Ecto neural progenitor cell (in vitro differentiated cells): ENCODE results near the gene KIF26B.
"Not testable (repeated sequence)": the region's sequence is repeated elsewhere in the genome, so short reads cannot be mapped to it uniquely, and the experiment has no call there.

ENCODE experiments used
- DNase-seq: peaks from one replicate; pipeline ENCODE4 v3.0.0-alpha.2; 2018; ENCODE audit warnings: low spot score

KIF26B gene

DNA sequence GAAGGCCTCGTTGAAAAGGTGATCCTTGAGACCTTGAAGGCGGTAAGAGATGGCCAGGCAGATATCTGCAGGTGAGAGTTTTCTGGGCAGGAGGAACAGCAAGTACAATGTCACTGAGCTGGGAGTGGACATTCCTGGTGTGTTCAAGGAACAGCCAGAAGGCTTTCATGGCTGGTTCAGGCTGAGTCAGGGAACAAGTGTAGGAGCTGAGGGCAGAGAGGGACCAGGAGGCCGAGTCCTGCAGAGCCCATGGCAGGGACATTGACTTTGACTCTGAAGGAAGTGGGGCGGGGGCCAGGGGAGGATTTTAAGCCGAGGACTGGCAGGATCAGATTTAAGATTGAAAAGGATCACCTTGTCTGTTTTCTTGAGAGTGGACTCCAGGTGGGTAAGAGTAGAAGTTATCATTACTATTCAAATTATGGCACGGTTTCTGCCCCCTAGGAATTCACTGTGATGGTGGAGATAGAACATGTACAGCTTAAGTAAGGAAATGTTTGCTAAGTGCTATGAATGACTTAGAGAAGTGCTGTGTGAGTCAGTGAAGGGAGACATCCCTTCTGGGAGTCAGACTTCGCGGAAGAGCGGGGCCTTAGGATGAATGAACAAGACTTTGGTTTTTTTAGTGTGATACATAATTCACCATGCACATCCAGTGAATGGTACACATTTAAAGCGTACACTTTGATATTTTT, 202.3 kb downstream of the KIF26B start:
- DNase-seq = no peak

DNA sequence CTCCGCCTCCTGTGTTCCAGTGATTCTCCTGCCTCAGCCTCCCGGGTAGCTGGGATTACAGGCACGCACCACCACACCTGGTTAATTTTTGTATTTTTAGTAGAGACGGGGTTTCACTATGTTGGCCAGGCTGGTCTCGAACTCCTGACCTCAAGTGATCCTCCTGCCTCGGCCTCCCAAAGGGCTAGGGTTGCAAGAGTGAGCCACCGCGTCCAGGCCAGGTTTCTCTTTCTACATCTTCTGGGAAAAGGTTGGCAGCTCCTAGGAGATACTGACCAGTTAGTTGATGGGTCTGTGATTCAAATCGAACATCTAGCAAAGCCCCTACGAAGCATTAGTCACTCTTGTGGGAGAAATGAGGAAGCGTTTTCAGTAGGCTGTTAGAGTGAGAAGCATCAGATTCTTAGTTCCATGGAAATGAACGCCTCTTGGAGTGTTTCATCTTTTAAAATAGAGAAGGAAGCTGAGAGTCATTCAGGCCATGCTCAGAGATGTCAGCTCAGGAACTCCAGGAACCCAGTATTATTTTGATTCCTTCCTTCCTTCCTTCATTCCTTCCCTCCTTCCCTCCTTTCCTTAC, 204.4 kb downstream of the KIF26B start:
- DNase-seq = not testable (repeated sequence)

DNA sequence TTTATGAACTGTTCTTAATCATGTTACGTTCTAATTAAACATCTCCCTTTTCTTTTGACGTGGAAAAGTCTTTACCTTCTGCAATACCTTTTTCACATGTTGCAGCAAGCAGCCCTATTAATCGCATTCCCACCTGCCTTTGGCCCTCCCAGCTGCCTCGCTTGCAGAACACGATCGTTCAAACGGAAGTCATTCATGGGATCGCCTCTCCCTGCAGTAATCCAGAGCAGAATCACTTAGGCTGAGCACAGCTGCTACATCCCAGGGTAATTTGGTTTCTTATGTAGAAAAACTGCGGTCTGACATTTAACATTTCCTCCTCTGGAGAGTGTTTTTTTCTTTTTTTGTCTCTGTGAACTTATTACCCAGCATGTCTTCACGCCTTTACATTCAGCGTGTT, 206.3 kb downstream of the KIF26B start:
- no peak for DNase-seq

DNA sequence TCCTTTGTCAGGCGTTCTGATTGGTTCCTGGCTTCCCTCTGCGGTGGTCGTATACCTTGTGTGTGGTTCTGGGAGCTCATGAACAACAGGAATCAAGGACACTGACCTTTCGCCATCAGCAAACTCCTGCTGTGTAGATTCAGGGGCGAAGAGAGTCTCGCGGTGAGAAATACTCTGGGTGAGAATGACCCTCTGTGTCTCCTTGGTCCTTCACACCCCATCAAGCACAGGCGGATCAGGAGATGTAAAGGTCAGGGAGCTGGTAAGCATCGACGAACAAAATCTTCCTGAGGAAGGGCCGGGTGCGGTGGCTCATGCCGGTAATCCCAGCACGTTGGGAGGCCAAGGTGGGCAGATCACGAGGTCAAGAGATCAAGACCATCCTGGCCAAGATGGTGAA, 207.2 kb downstream of the KIF26B start:
- no peak for DNase-seq

DNA sequence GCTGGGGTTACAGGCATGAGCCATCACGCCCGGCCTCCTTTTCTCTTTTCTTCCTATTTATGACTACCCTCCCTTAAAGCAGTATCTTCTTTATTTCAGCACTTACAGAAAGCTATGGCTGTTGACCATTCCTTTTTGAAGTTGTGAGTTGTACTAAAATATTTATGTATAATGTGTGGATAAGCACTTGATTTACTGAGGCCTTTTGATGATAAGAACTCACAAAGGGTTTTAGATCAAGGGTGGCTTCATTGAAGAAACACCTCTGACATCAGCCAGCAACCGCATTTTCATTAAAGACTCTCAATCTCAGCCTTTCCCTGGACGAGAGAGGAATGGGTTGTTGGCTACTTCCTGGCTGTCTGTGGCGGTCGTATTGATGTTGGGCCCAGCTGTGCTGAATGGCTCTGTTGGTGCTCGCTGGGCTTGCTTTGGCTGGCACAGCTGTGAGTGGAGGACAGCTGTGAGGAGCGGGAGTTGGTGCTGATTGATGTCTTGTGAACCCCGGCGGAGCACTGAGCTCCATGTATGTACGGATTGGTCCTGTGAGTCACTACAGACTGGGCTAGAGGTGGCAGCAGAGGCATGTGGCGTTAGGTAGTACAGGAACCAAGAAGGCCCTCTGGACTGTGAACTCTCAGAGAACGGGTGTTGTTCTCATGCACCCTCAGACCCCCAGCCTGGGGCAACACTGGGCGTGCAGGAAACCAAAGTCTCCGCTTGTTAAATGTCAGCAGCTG, 208.8 kb downstream of the KIF26B start:
- DNase-seq = no peak

GRCh38 chr1:245365095-245366020, 210.6 kb downstream of the KIF26B start:
- no peak for DNase-seq

- no peak for DNase-seq
Measured at GRCh38 chr1:245366886-245367285, 212.1 kb downstream of the KIF26B start.

DNA sequence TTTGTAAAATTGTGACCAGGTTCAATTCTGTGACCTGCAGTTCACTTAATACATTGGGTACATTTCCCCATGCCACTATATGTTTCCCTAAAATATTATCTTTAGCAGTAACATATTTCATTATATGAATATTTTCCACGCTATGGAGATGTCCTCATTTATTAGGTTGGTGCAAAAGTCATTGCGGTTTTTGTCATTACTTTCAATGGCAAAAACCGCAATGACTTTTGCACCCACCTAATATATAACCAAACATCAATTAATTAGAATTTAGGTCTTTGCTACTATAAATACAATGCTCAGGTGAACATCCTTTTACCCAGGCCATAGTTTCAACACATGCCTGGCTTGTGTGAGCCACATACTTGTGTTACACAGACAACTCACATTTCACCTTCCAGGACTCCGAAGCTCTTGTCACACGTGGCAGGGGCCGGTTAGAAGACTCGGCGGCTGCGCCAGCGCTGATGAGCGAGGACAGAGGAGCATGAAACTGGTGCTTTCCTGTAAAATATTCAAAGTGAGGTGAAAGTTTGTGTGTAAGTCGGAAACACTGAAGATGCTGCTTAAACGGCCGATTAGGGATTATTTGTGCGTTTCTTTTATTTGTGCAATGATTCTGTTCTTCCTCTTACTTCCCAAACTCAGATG, 215.5 kb downstream of the KIF26B start:
- no peak for DNase-seq

DNA sequence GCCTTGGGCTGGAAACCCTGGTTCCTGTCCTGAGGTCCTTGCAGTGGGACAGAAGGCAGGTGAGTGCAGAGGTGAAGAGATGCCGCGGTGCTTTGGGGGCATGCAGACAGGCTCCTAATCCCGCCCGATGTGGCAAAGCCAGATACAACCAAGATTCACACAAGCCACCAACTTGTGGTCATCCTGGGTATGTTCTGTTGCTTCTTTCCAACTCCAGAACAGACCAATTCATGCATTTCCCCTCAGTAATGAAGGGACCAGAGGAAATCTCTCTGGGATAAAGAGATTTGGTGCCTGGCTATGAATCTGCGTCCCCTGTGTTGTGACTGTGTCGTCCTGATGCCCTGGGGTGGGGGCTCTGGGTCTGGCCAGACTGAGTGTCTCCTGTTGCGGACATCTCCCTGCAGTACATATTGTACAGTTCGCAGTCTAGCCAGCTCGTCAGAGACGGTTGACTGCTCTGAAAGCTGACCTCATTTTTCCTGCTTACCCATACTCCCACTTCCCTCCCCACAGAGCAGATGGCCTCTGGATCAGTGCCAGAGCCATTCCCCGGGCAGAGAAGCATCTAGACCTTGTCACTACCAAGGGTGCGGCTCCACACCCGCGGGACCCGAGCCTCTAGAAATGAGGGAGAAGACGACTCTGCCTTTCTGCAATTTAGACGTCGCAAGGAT, 216.3 kb downstream of the KIF26B start:
- DNase-seq = no peak

DNA sequence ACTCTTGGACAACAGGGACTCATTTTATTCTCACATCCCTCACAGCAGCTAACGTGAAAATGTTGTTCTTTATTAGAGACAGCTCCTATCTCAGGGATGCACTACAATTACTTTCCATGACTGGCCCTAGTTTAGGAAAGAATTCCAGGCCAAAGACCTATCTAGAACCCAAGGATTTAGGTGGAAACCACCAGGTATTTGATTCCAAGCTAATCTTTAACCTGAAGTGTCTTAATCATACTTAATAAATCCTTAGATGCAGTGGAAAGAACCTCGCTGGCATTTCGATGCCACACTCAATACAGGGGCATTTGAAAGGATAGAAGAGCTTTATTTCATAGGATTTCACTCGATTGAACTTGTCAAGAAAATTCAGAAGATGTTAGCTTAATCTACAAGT, 218.3 kb downstream of the KIF26B start:
- DNase-seq = no peak

DNA sequence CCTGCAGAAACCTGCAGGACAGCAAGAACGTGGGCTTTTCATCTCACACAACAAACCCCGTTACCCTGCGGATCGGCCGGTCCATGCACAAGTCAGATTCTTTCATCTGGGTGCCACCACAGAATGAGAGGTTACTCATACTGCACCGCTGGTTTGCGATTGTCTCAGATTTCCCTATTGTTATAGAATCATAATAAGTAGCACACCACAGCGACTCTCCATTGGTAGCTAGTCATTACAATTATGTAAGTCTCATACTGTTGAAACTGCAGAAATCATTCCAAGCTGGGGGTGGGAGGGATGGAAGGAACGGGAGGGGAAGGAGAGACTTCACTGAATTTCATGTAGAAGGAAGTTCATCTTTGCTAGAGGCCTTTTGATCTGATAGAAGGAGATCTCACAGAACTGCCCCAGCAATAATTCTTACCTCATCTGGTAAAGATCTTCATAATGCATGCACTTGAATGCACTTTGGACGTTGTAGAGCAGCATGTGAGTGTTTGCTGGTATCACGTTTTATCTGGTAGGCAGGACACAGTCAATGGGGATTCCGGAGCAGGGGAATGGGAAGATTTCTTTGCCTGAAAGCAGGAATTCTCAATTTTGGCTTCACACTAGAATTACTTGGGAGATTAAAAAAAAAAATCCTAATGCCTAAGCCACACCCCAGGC, 221.1 kb downstream of the KIF26B start:
- no peak for DNase-seq

GRCh38 chr1:245377854-245378253, 223.1 kb downstream of the KIF26B start:
- DNase-seq = no peak

DNA sequence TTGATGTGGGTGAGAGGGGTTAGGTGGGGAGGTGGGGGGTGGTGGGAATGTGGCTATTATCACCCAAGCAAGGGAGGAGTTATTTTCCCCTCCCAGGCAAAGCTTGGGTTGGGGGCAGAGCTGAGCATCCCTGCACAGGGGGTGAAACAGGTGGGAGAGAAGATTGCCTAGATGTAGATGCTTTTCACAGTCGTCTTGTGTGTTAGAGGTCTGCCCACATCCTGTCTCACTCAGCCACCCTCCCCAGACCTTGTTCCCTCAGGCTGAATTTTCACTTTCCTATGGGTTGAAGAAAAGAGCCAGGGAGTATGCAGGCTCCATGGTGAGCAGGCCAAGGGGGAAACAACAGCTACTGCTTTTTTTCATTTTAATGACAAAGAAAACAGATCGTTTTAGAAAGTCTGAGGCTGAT, 223.5 kb downstream of the KIF26B start:
- no peak for DNase-seq

DNA sequence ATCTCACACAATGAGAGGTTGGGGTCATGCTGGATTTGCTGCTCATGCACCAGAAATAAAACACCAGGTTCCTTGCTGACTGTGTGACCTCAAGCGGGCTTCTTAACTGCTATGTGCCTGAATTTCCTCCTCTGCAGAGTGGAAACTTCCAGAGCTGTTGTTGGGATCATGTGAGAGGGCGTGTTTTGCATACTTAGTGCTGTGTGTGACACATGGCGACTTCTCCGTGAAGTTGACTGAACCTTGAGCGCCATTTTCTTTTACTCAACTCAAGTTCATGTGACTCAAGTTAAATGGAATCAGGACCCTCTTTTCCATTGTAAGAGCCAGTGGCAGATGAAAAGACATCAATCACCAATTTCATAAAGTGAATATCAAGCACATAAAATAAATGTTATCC, 224.0 kb downstream of the KIF26B start:
- no peak for DNase-seq

GRCh38 chr1:245380790-245381535, 226.2 kb downstream of the KIF26B start:
- DNase-seq = no peak

DNA sequence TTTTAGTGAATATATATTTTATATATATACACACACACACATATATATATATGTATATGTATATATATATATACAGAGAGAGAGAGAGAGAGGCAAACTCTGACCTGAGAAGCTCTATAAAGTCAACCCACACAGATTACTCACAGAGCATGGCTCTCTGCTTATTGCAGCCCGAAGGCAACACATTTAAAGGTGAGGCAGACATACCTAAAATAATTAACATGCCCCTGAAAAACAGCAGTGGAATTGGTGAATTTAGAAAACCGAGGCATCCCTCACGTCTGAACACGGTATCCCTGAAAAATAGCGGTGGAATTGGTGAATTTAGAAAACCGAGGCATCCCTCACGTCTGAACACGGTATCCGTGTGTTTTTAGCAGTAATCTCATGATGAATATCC, 228.2 kb downstream of the KIF26B start:
- no peak for DNase-seq

- DNase-seq = no peak
Measured at GRCh38 chr1:245383396-245384330, 228.9 kb downstream of the KIF26B start.

- DNase-seq = no peak
Measured at GRCh38 chr1:245386297-245386971, 231.6 kb downstream of the KIF26B start.
